ENCODE results near the gene ZFC3H1.

The ZFC3H1 gene

DNA sequence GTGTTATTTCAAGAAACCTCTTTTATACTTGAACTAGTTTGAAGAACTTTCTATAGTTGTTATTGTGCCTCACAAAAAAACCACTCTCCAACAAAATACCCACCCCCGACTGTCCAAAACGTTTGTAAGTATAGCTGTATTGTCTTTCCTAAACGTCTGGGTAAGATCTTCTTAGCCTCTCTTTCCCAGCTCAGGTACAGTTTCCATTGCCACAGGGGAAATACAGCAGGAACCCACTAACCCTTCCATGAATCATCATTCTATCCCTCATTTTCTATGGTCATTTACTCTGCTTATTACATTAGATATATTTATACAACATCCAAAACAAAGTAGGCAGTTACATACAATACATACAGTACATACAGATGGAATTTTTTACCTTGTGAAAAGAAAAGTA lies 70.8 kb downstream of the ZFC3H1 start:
- no peak for TF ChIP-seq CTCF (conservative IDR thresholded peaks at IDR 0.05; ENCODE audit: low read depth, low read length)
- no peak overlapping the region for H3K4me3 ChIP-seq (ENCODE audit: low read length)
- no peak for DNase-seq (ENCODE audit: low read depth)

GRCh38 chr12:71591601-71592000 lies 72.0 kb downstream of the ZFC3H1 start:
- TF ChIP-seq CTCF (conservative IDR thresholded peaks at IDR 0.05; ENCODE audit: low read depth, low read length), result no peak
- DNase-seq (ENCODE audit: low read depth), result no peak
- no peak overlapping the region for H3K4me3 ChIP-seq (ENCODE audit: low read length)

DNA sequence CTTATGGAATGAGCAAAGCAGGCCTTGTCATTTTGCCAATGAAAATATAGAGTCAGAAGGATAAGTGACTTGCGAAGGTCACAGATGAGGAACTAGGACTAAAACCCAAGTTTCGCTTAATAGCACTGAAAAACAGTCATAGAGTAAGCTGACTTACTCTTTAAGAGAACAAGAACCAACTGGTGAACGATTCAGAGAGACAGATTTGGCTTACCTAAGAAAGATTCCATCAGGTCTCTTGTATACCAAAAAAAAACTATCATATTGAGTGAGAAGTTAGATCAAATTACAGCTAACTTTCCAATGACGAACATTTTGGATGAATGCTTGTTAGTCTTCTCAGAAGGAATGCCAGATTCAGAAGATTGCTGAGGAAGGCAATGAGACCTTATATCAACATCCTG lies 74.2 kb downstream of the ZFC3H1 start:
- DNase-seq (ENCODE audit: low read depth), result no peak
- TF ChIP-seq CTCF (conservative IDR thresholded peaks at IDR 0.05; ENCODE audit: low read depth, low read length), result no peak
- no peak overlapping the region for H3K4me3 ChIP-seq (ENCODE audit: low read length)

DNA sequence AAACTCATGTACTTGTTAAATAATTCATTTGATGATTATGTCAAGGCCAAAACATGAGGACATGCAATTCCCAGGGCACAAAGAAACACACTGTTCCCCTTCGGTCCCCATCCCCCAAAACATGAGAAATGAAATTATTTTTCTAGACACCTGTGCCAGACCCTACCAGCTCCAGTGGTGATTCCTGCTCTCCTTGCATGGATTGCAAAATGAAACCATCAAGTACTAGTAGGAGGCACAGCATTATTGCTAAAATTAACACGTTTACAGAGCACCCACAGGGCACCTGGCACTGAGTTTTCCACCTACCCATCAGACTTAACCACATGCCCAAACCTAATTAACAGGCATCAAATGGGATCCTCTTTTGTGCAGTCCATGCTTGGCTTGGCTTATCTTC lies 76.6 kb downstream of the ZFC3H1 start:
- no peak for DNase-seq (ENCODE audit: low read depth)
- TF ChIP-seq CTCF (conservative IDR thresholded peaks at IDR 0.05; ENCODE audit: low read depth, low read length), result no peak
- H3K4me3 ChIP-seq (ENCODE audit: low read length), result no peak overlapping the region

DNA sequence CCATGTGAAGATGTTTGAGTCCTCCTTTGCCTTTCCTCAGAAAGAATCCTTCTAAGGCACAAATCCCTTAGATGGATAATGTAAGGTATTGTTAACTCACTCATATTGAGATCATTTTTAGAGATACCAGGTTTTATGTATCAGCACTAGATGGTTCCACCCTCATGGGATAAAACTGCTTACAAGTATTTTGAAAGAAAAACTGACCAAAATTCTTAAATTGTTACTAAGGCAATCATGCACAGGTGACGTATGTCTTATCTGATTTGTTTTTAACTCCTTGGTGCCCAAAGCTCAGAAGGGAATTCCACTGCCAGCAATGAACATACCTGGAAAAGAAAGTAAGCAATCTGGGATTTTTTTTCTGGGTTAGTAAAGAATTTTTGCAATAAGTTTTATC lies 78.4 kb downstream of the ZFC3H1 start:
- no peak overlapping the region for H3K4me3 ChIP-seq (ENCODE audit: low read length)
- no peak for DNase-seq (ENCODE audit: low read depth)
- TF ChIP-seq CTCF (conservative IDR thresholded peaks at IDR 0.05; ENCODE audit: low read depth, low read length), result no peak

DNA sequence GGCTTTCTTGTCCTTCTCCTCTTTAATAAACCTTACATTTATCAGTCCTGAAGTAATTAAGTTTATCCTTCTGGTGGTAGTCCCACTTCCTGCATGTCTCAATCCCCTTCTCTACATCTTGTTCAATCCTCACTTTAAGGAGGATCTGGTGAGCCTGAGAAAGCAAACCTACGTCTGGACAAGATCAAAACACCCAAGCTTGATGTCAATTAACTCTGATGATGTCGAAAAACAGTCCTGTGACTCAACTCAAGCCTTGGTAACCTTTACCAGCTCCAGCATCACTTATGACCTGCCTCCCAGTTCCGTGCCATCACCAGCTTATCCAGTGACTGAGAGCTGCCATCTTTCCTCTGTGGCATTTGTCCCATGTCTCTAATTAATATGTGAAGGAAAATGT lies 79.3 kb downstream of the ZFC3H1 start:
- no peak overlapping the region for H3K4me3 ChIP-seq (ENCODE audit: low read length)
- no peak for DNase-seq (ENCODE audit: low read depth)
- TF ChIP-seq CTCF (conservative IDR thresholded peaks at IDR 0.05; ENCODE audit: low read depth, low read length), result no peak

- no peak overlapping the region for H3K4me3 ChIP-seq (ENCODE audit: low read length)
- TF ChIP-seq CTCF (conservative IDR thresholded peaks at IDR 0.05; ENCODE audit: low read depth, low read length), result no peak
- DNase-seq (ENCODE audit: low read depth), result no peak
Measured at GRCh38 chr12:71582925-71583324, 80.7 kb downstream of the ZFC3H1 start.
